WTC11 (cell line): ENCODE results near the gene PLEKHS1. TPM values are rescaled to one million over a fixed set of nuclear protein-coding genes. Genes with fewer than 3 reads are reported as not detected.

Source experiments
- ATAC-seq: fragments of 200-7000 bp; cut with Tn5 transposase; 2 replicates; pipeline ENCODE4 v1.10.0; 2021; ENCODE audit warnings: mild to moderate bottlenecking, moderate library complexity
- CTCF ChIA-PET: fragments of 300-600 bp; sonication (Branson Sonifier 250); formaldehyde crosslinking; loops from one replicate; lab custom pipeline; 2021; ENCODE audit warnings: antibody characterized with exemption; lab: Charles Lee
- POLR2A ChIA-PET: fragments of 350-600 bp; sonication (Branson Sonifier 250); formaldehyde crosslinking; loops from one replicate; lab custom pipeline; 2021; ENCODE audit warnings: antibody characterized with exemption; lab: Charles Lee
- DNase-seq: peaks from one replicate; pipeline ENCODE4 v3.0.0; 2021; ENCODE audit warnings: low spot score
- H3K27ac Mint-ChIP-seq: 2 replicates; pipeline ENCODE4 v1.8.0; 2021; ENCODE audit warnings: mixed read lengths
- H3K27me3 Mint-ChIP-seq: 2 replicates; pipeline ENCODE4 v1.8.0; 2021; ENCODE audit warnings: low read depth, mild to moderate bottlenecking, moderate library complexity, mixed read lengths
- H3K36me3 Mint-ChIP-seq: 2 replicates; pipeline ENCODE4 v1.8.0; 2021; ENCODE audit warnings: mixed read lengths
- H3K4me1 Mint-ChIP-seq: 2 replicates; pipeline ENCODE4 v1.8.0; 2022; ENCODE audit warnings: mixed read lengths
- H3K4me3 Mint-ChIP-seq: 2 replicates; pipeline ENCODE4 v1.8.0; 2021; ENCODE audit warnings: mild to moderate bottlenecking, moderate library complexity, mixed read lengths
- H3K9me3 Mint-ChIP-seq: 2 replicates; pipeline ENCODE4 v1.8.0; 2021; ENCODE audit warnings: mixed read lengths
- ATF1 ChIP-seq: sonication (generic); formaldehyde crosslinking; IDR thresholded peaks from 2 replicates; pipeline ENCODE4 v1.8.1; 2023; ENCODE audit warnings: mild to moderate bottlenecking, moderate library complexity, missing genetic modification reagents
- E2F1 ChIP-seq: sonication (generic); formaldehyde crosslinking; IDR thresholded peaks from 2 replicates; pipeline ENCODE4 v1.8.0; 2022; ENCODE audit warnings: mild to moderate bottlenecking, missing genetic modification reagents
- E2F5 ChIP-seq: sonication (generic); formaldehyde crosslinking; IDR thresholded peaks from 2 replicates; pipeline ENCODE4 v1.8.1; 2022; ENCODE audit warnings: mild to moderate bottlenecking, moderate library complexity, missing genetic modification reagents
- ERG ChIP-seq: fragments of 250-450 bp; sonication (Bioruptor Pico); IDR thresholded peaks from 2 replicates; pipeline ENCODE4 v1.8.0; 2021; ENCODE audit warnings: mild to moderate bottlenecking
- ETV6 ChIP-seq: sonication (generic); formaldehyde crosslinking; IDR thresholded peaks from 2 replicates; pipeline ENCODE4 v1.8.1; 2022; ENCODE audit warnings: mild to moderate bottlenecking, missing genetic modification reagents
- GRHL2 ChIP-seq: fragments of 250-450 bp; sonication (Bioruptor Pico); IDR thresholded peaks from 2 replicates; pipeline ENCODE4 v1.8.0; 2022; ENCODE audit warnings: mild to moderate bottlenecking, moderate library complexity; ENCODE audit not compliant: insufficient replicate concordance, severe bottlenecking
- GTF2I ChIP-seq: fragments of 250-450 bp; sonication (Bioruptor Pico); conservative IDR thresholded peaks from 2 replicates; pipeline ENCODE4 v1.4.0; 2021; ENCODE audit warnings: mild to moderate bottlenecking
- JUN ChIP-seq: sonication (generic); formaldehyde crosslinking; IDR thresholded peaks from 2 replicates; pipeline ENCODE4 v1.8.0; 2023; ENCODE audit warnings: mild to moderate bottlenecking, missing genetic modification reagents
- MAX ChIP-seq: sonication (generic); formaldehyde crosslinking; IDR thresholded peaks from 2 replicates; pipeline ENCODE4 v1.8.0; 2022; ENCODE audit warnings: mild to moderate bottlenecking, missing genetic modification reagents
- MLX ChIP-seq: sonication (generic); formaldehyde crosslinking; IDR thresholded peaks from 2 replicates; pipeline ENCODE4 v1.8.1; 2023; ENCODE audit warnings: mild to moderate bottlenecking, missing genetic modification reagents, moderate library complexity
- MXD4 ChIP-seq: fragments of 250-450 bp; sonication (Bioruptor Pico); IDR thresholded peaks from 2 replicates; pipeline ENCODE4 v1.8.0; 2021; ENCODE audit warnings: mild to moderate bottlenecking, moderate library complexity, borderline replicate concordance
- NFATC4 ChIP-seq: fragments of 250-450 bp; sonication (Bioruptor Pico); IDR thresholded peaks from 2 replicates; pipeline ENCODE4 v1.9.0; 2021; ENCODE audit warnings: mild to moderate bottlenecking
- NFE2L1 ChIP-seq: sonication (generic); formaldehyde crosslinking; IDR thresholded peaks from 2 replicates; pipeline ENCODE4 v1.8.1; 2023; ENCODE audit warnings: missing genetic modification reagents
- NFYB ChIP-seq: sonication (generic); formaldehyde crosslinking; conservative IDR thresholded peaks from 2 replicates; pipeline ENCODE4 v1.8.0; 2022; ENCODE audit warnings: low read depth, missing genetic modification reagents
- NR1H2 ChIP-seq: sonication (generic); formaldehyde crosslinking; IDR thresholded peaks from 2 replicates; pipeline ENCODE4 v1.9.0; 2021; ENCODE audit warnings: mild to moderate bottlenecking, moderate library complexity, missing genetic modification reagents
- NR2C2 ChIP-seq: sonication (generic); formaldehyde crosslinking; IDR thresholded peaks from 2 replicates; pipeline ENCODE4 v1.8.0; 2022; ENCODE audit warnings: mild to moderate bottlenecking, missing genetic modification reagents
- PREB ChIP-seq: sonication (generic); formaldehyde crosslinking; IDR thresholded peaks from 2 replicates; pipeline ENCODE4 v1.8.1; 2022; ENCODE audit warnings: mild to moderate bottlenecking, missing genetic modification reagents, moderate library complexity, borderline replicate concordance
- SMAD3 ChIP-seq: sonication (generic); formaldehyde crosslinking; IDR thresholded peaks from 2 replicates; pipeline ENCODE4 v1.8.0; 2022; ENCODE audit warnings: missing genetic modification reagents, mild to moderate bottlenecking, borderline replicate concordance
- TCF7 ChIP-seq: sonication (generic); formaldehyde crosslinking; IDR thresholded peaks from 2 replicates; pipeline ENCODE4 v1.8.0; 2022; ENCODE audit warnings: mild to moderate bottlenecking, low read depth, missing genetic modification reagents, moderate library complexity
- TP53 ChIP-seq: sonication (generic); formaldehyde crosslinking; IDR thresholded peaks from 2 replicates; pipeline ENCODE4 v1.8.1; 2023; ENCODE audit warnings: mild to moderate bottlenecking, missing genetic modification reagents
- USF2 ChIP-seq: sonication (generic); formaldehyde crosslinking; IDR thresholded peaks from 2 replicates; pipeline ENCODE4 v1.8.1; 2023; ENCODE audit warnings: mild to moderate bottlenecking, missing genetic modification reagents, moderate library complexity
- ZBTB43 ChIP-seq: sonication (generic); formaldehyde crosslinking; IDR thresholded peaks from 2 replicates; pipeline ENCODE4 v1.8.1; 2023; ENCODE audit warnings: mild to moderate bottlenecking, missing genetic modification reagents
- ZNF138 ChIP-seq: sonication (generic); formaldehyde crosslinking; conservative IDR thresholded peaks from 2 replicates; pipeline ENCODE4 v1.8.1; 2022; ENCODE audit warnings: mild to moderate bottlenecking, moderate library complexity, missing genetic modification reagents
- ZNF232 ChIP-seq: sonication (generic); formaldehyde crosslinking; IDR thresholded peaks from 2 replicates; pipeline ENCODE4 v1.8.0; 2022; ENCODE audit warnings: mild to moderate bottlenecking, missing genetic modification reagents
- ZNF263 ChIP-seq: sonication (generic); formaldehyde crosslinking; IDR thresholded peaks from 2 replicates; pipeline ENCODE4 v1.8.1; 2022; ENCODE audit warnings: low read depth, mild to moderate bottlenecking, moderate library complexity, missing genetic modification reagents
- total RNA-seq: library from RNA; stranded (reverse); gene quantifications from 3 replicates; pipeline ENCODE4 v1.2.3, GENCODE V29; 2021

PLEKHS1 gene
- total RNA-seq, 1 experiment from 2014 or later = not detected

- TF ChIP-seq MLX (CRISPR knock-in tag) (no peak), NR1H2 (CRISPR knock-in tag) (no peak), MAX (CRISPR knock-in tag) (no peak), E2F1 (CRISPR knock-in tag) (no peak), ETV6 (CRISPR knock-in tag) (no peak), MXD4 (CRISPR knock-in tag) (no peak)
- TF ChIP-seq, all 79 proteins: peak for 0
Measured at GRCh38 chr10:113739577-113739976, 11.9 kb upstream of the PLEKHS1 start (continued).

- H3K36me3 Mint-ChIP-seq = no peaks in the 10 kb centered on the region
- POLR2A ChIA-PET = no interaction called here
- ATAC-seq = no peak
- TF ChIP-seq TP53 (CRISPR knock-in tag) (no peak), TCF7 (CRISPR knock-in tag) (no peak), ZBTB43 (CRISPR knock-in tag) (no peak), PREB (no peak), NFE2L1 (CRISPR knock-in tag) (no peak), ERG (CRISPR knock-in tag) (no peak), NFATC4 (no peak), ZNF138 (no peak), NFYB (no peak), ETV6 (CRISPR knock-in tag) (no peak), ATF1 (CRISPR knock-in tag) (no peak), GTF2I (no peak), E2F5 (CRISPR knock-in tag) (no peak)
- TF ChIP-seq, all 79 proteins: peak for 0
- H3K4me3 Mint-ChIP-seq = no peak overlapping the region
- peaks cover 11% of the 10 kb centered on the region for H3K4me1 Mint-ChIP-seq
- CTCF ChIA-PET = no interaction called here
- H3K9me3 Mint-ChIP-seq = peaks cover 3% of the 10 kb centered on the region
- DNase-seq = no peak
- no peak overlapping the region for H3K27ac Mint-ChIP-seq
- H3K27me3 Mint-ChIP-seq = no peaks in the 10 kb centered on the region; the same call in 1 of the 2 replicates
Measured at GRCh38 chr10:113740850-113741249, 10.6 kb upstream of the PLEKHS1 start.

- H3K27me3 Mint-ChIP-seq = no peaks in the 10 kb centered on the region; the same call in 1 of the 2 replicates
- peaks cover 3% of the 10 kb centered on the region for H3K9me3 Mint-ChIP-seq
- DNase-seq (no peak), ATAC-seq (no peak)
- POLR2A ChIA-PET = interaction anchor here (0.6 kb wide), 1 partner anchor 267 kb away, joined by 3 read pairs; no protein-coding TSS in a partner anchor
- no peaks in the 10 kb centered on the region for H3K4me1 Mint-ChIP-seq
- no peaks in the 10 kb centered on the region for H3K36me3 Mint-ChIP-seq
- no peak overlapping the region for H3K27ac Mint-ChIP-seq
- no peak overlapping the region for H3K4me3 Mint-ChIP-seq
- CTCF ChIA-PET = no interaction called here
- no peak for TF ChIP-seq ZNF232 (CRISPR knock-in tag)
- no peak for TF ChIP-seq NR2C2
- TF ChIP-seq USF2 (CRISPR knock-in tag) = no peak
- no peak for TF ChIP-seq E2F5 (CRISPR knock-in tag)
- TF ChIP-seq JUN = no peak
- TF ChIP-seq ZNF263 = no peak
- TF ChIP-seq ZBTB43 (CRISPR knock-in tag) = no peak
- TF ChIP-seq GRHL2 (CRISPR knock-in tag) = no peak
- TF ChIP-seq SMAD3 (CRISPR knock-in tag) = no peak
- TF ChIP-seq NFE2L1 (CRISPR knock-in tag) = no peak
Measured at GRCh38 chr10:113742466-113742865, 9.0 kb upstream of the PLEKHS1 start.
